ENCODE measurements around the gene PROSER3. TPM values are rescaled to one million over a fixed set of nuclear protein-coding genes. Genes with fewer than 3 reads are reported as not detected.
A peak's percentile ranks its signal among the peaks of the same experiment; 100 is the strongest.

PROSER3 gene
- total and polyA plus RNA-seq, 9 of the 15 experiments (the other 6 are each of a cell fraction or from before 2014, with no cell fraction given) = 1.0 to 39.5 (median 5.1) TPM

DNA sequence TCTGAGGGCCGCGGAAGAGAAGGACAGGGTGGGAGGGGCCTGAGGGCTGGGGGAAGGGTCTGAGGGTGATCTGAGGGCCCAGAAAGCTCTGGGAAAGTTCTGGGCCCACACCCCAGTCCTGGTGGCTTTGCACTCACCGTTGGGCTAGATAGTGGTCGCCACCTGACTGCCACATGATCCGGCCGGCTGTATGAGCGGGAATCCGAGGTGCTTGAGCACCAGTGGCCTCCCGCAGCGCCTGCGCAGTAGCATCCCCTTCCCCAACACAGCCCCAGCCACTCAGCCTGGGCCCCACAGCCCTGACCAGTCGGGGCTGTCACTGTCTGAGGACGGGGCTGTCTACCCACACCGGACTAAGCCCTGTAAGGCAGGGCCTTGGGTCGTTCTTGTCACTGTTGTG, 39.7 kb downstream of the PROSER3 start (continued):
- TF ChIP-seq HNRNPLL (IDR thresholded peaks at IDR 0.05; ENCODE audit: low read depth, low read length, poor library complexity, severe bottlenecking) = no peak
- TF ChIP-seq, protein P1, sequence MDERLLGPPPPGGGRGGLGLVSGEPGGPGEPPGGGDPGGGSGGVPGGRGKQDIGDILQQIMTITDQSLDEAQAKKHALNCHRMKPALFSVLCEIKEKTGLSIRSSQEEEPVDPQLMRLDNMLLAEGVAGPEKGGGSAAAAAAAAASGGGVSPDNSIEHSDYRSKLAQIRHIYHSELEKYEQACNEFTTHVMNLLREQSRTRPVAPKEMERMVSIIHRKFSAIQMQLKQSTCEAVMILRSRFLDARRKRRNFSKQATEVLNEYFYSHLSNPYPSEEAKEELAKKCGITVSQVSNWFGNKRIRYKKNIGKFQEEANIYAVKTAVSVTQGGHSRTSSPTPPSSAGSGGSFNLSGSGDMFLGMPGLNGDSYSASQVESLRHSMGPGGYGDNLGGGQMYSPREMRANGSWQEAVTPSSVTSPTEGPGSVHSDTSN (CRISPR knock-in tag; IDR thresholded peaks at IDR 0.05; ENCODE audit: low read depth) = no peak
- TF ChIP-seq, protein P1 (tag; conservative IDR thresholded peaks at IDR 0.05; ENCODE audit: low read depth) = no peak
- no peak for TF ChIP-seq HNRNPL (IDR thresholded peaks at IDR 0.05; ENCODE audit: low read depth, low read length)
- TF ChIP-seq NR2C1 (IDR thresholded peaks at IDR 0.05) = no peak
- TF ChIP-seq NR2C1 (tag; IDR thresholded peaks at IDR 0.05) = no peak
- TF ChIP-seq, protein P2, sequence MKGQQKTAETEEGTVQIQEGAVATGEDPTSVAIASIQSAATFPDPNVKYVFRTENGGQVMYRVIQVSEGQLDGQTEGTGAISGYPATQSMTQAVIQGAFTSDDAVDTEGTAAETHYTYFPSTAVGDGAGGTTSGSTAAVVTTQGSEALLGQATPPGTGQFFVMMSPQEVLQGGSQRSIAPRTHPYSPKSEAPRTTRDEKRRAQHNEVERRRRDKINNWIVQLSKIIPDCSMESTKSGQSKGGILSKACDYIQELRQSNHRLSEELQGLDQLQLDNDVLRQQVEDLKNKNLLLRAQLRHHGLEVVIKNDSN (CRISPR knock-in tag; IDR thresholded peaks at IDR 0.05) = 0 out of 2 replicates have a peak, but pooled peaks have one; percentile 5
- no peak for TF ChIP-seq MYC (IDR thresholded peaks at IDR 0.05; ENCODE audit: low read depth, low read length)
- no peak for TF ChIP-seq MYC (CRISPR knock-in tag; IDR thresholded peaks at IDR 0.05; ENCODE audit: borderline replicate concordance, low read depth)
- TF ChIP-seq ZNF444 (CRISPR knock-in tag; IDR thresholded peaks at IDR 0.05) = no peak
- no peak for TF ChIP-seq KLF16 (IDR thresholded peaks at IDR 0.05)
- TF ChIP-seq, protein P3, sequence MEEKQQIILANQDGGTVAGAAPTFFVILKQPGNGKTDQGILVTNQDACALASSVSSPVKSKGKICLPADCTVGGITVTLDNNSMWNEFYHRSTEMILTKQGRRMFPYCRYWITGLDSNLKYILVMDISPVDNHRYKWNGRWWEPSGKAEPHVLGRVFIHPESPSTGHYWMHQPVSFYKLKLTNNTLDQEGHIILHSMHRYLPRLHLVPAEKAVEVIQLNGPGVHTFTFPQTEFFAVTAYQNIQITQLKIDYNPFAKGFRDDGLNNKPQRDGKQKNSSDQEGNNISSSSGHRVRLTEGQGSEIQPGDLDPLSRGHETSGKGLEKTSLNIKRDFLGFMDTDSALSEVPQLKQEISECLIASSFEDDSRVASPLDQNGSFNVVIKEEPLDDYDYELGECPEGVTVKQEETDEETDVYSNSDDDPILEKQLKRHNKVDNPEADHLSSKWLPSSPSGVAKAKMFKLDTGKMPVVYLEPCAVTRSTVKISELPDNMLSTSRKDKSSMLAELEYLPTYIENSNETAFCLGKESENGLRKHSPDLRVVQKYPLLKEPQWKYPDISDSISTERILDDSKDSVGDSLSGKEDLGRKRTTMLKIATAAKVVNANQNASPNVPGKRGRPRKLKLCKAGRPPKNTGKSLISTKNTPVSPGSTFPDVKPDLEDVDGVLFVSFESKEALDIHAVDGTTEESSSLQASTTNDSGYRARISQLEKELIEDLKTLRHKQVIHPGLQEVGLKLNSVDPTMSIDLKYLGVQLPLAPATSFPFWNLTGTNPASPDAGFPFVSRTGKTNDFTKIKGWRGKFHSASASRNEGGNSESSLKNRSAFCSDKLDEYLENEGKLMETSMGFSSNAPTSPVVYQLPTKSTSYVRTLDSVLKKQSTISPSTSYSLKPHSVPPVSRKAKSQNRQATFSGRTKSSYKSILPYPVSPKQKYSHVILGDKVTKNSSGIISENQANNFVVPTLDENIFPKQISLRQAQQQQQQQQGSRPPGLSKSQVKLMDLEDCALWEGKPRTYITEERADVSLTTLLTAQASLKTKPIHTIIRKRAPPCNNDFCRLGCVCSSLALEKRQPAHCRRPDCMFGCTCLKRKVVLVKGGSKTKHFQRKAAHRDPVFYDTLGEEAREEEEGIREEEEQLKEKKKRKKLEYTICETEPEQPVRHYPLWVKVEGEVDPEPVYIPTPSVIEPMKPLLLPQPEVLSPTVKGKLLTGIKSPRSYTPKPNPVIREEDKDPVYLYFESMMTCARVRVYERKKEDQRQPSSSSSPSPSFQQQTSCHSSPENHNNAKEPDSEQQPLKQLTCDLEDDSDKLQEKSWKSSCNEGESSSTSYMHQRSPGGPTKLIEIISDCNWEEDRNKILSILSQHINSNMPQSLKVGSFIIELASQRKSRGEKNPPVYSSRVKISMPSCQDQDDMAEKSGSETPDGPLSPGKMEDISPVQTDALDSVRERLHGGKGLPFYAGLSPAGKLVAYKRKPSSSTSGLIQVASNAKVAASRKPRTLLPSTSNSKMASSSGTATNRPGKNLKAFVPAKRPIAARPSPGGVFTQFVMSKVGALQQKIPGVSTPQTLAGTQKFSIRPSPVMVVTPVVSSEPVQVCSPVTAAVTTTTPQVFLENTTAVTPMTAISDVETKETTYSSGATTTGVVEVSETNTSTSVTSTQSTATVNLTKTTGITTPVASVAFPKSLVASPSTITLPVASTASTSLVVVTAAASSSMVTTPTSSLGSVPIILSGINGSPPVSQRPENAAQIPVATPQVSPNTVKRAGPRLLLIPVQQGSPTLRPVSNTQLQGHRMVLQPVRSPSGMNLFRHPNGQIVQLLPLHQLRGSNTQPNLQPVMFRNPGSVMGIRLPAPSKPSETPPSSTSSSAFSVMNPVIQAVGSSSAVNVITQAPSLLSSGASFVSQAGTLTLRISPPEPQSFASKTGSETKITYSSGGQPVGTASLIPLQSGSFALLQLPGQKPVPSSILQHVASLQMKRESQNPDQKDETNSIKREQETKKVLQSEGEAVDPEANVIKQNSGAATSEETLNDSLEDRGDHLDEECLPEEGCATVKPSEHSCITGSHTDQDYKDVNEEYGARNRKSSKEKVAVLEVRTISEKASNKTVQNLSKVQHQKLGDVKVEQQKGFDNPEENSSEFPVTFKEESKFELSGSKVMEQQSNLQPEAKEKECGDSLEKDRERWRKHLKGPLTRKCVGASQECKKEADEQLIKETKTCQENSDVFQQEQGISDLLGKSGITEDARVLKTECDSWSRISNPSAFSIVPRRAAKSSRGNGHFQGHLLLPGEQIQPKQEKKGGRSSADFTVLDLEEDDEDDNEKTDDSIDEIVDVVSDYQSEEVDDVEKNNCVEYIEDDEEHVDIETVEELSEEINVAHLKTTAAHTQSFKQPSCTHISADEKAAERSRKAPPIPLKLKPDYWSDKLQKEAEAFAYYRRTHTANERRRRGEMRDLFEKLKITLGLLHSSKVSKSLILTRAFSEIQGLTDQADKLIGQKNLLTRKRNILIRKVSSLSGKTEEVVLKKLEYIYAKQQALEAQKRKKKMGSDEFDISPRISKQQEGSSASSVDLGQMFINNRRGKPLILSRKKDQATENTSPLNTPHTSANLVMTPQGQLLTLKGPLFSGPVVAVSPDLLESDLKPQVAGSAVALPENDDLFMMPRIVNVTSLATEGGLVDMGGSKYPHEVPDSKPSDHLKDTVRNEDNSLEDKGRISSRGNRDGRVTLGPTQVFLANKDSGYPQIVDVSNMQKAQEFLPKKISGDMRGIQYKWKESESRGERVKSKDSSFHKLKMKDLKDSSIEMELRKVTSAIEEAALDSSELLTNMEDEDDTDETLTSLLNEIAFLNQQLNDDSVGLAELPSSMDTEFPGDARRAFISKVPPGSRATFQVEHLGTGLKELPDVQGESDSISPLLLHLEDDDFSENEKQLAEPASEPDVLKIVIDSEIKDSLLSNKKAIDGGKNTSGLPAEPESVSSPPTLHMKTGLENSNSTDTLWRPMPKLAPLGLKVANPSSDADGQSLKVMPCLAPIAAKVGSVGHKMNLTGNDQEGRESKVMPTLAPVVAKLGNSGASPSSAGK (IDR thresholded peaks at IDR 0.05) = peak; percentile 89
- no peak for TF ChIP-seq ZNF695 (CRISPR knock-in tag; IDR thresholded peaks at IDR 0.05)
- no peak for TF ChIP-seq ETV6 (IDR thresholded peaks at IDR 0.05; ENCODE audit: borderline replicate concordance in 1 of 2, low read depth in 2 of 2, low read length in 1 of 2)
- no peak for TF ChIP-seq ETV6 (CRISPR knock-in tag; IDR thresholded peaks at IDR 0.05; ENCODE audit: borderline replicate concordance)

Data from K562 (cell line).